Stomach (tissue), 9 donors: ENCODE measurements around the gene RPL22. TPM values are rescaled to one million over a fixed set of nuclear protein-coding genes. Genes with fewer than 3 reads are reported as not detected.

Experiments
- DNase-seq, 2 donors: peaks; one replicate each; pipeline versions ENCODE4 v3.0.0 to v3.0.0-alpha.2; 2013 to 2019
- H3K27ac ChIP-seq, 5 donors: fragments of 200-600 bp in 4 of 5; sonication (generic) in 4 of 5; one replicate each; pipeline ENCODE4 v1.5.1; 2013 to 2019; ENCODE audit warnings: mild to moderate bottlenecking in 1 of 5, moderate library complexity in 1 of 5
- H3K27me3 ChIP-seq, 3 donors: fragments of 200-600 bp; sonication (generic); one replicate each; pipeline ENCODE4 v1.5.1; 2017 to 2019; ENCODE audit warnings: mixed run types in 1 of 3
- H3K36me3 ChIP-seq, 4 donors: fragments of 200-600 bp; sonication (generic); 1 replicate in 3 of 4; 2 replicates in 1 of 4; pipeline ENCODE4 v1.5.1; 2016 to 2019
- H3K4me1 ChIP-seq, 4 donors: fragments of 200-600 bp; sonication (generic); one replicate each; pipeline ENCODE4 v1.5.1; 2016 to 2019
- H3K4me3 ChIP-seq, 4 donors: fragments of 200-600 bp; sonication (generic) in 3 of 4; one replicate each; pipeline ENCODE4 v1.5.1; 2016 to 2019; ENCODE audit warnings: mild to moderate bottlenecking in 1 of 4
- H3K9me3 ChIP-seq, 4 donors: fragments of 200-600 bp; sonication (generic); one replicate each; pipeline ENCODE4 v1.5.1; 2016 to 2019
- EP300 ChIP-seq: sonication (generic); formaldehyde crosslinking; IDR thresholded peaks from one replicate; pipeline ENCODE4 v1.6.1; 2017; ENCODE audit warnings: antibody characterized with exemption
- POLR2A ChIP-seq, 4 donors: fragments of 450-650 bp; IDR thresholded peaks; one replicate each; pipeline ENCODE4 v1.6.1; 2016; ENCODE audit warnings: antibody characterized with exemption in 4 of 4, control low read depth in 2 of 4, mild to moderate bottlenecking in 1 of 4, moderate library complexity in 1 of 4
- POLR2AphosphoS5 ChIP-seq, 3 donors: sonication (generic); formaldehyde crosslinking; IDR thresholded peaks; one replicate each; pipeline ENCODE4 v1.6.1; 2016; ENCODE audit warnings: antibody characterized with exemption in 3 of 3
- WGBS, 5 donors: extraction: QIAGEN DNeasy Blood & Tissue Kit in 3 of 5; methylation state at CpG; one replicate each; pipeline versions ENCODE4 v1.1.5 to v1.1.7; 2013 to 2018; 5-methylcytosine and 5-hydroxymethylcytosine counted together
- intact Hi-C: fragments of 100-400 bp; cut with DNase I; formaldehyde crosslinking; loops from one replicate; pipeline ENCODE4 v1.15.1; 2023; ENCODE audit warnings: low total_unique reads
- polyA plus RNA-seq, 3 donors: library from polyadenylated mRNA; stranded (reverse); fragments of 200-250 nt; gene quantifications; one replicate each; pipeline ENCODE4 v1.2.3, GENCODE V29; 2013
- total RNA-seq, 5 donors: library from RNA; depleted of rRNA; stranded (reverse); fragments of >200 nt; gene quantifications; one replicate each; pipeline versions ENCODE4 v1.1.0 to v1.2.3, GENCODE V29; 2014 to 2016
- TF ChIP-seq, protein P1 (sequence below), 7 experiments: fragments of 450-650 bp in 4 of 7; fragments of 200-600 bp in 3 of 7; sonication (generic) in 3 of 7; IDR thresholded peaks; one replicate each; pipeline ENCODE4 v1.5.1; 2016 to 2019; ENCODE audit warnings: antibody characterized with exemption in 7 of 7, control low read depth in 2 of 7, mild to moderate bottlenecking in 1 of 7
- donor health status: healthy with polysubstance abuse.
- donor health status: Bipolar disorder and iron deficiency.
- donor health status: healthy.

RPL22 gene
- total and polyA plus RNA-seq, 8 donors = 103 to 718 (median 239) TPM

DNA sequence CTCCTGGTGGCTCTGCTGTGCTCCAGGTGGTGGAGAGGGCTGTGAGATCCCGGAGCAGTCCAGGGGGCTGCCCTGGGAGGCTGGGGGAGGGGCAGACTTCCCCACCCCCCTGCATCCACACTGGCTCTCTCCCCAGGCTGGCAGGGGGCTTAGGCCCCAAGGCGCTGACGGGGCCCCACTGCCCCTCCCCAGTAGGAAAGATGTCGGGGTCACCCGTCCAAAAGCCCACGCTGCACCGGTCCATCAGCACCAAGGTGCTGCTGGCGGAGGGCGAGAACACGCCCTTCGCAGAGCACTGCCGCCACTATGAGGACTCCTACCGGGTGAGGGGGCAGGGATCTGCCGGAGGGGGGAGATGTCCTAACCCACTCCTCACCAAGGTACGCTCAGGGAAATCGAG lies 12.3 kb upstream of the RPL22 start:
- Histone ChIP-seq H3K4me1 (peaks cover 17 to 32% (median 27%) of the 10 kb centered on the region in 4 donors), H3K36me3 (peaks cover 0 to 44% (median 27%) of the 10 kb centered on the region in 4 donors), H3K4me3 (no peak overlapping the region), H3K27me3 (peaks cover 0 to 23% (median 0%) of the 10 kb centered on the region in 3 donors), H3K9me3 (no peaks in the 10 kb centered on the region), H3K27ac (no peak overlapping the region)
- 90 to 93% (median 91%) methylated on average over 15 to 16 of the region's 16 CpGs; no CpG with 5 or more reads in 1 of the 5 donors for WGBS, 5 donors
- DNase-seq = no peak
- intact Hi-C loops = no loop called here
- TF ChIP-seq POLR2A (IDR thresholded peaks at IDR 0.05) (no peak), POLR2AphosphoS5 (IDR thresholded peaks at IDR 0.05) (no peak), EP300 (no peak)
- TF ChIP-seq, protein P1, sequence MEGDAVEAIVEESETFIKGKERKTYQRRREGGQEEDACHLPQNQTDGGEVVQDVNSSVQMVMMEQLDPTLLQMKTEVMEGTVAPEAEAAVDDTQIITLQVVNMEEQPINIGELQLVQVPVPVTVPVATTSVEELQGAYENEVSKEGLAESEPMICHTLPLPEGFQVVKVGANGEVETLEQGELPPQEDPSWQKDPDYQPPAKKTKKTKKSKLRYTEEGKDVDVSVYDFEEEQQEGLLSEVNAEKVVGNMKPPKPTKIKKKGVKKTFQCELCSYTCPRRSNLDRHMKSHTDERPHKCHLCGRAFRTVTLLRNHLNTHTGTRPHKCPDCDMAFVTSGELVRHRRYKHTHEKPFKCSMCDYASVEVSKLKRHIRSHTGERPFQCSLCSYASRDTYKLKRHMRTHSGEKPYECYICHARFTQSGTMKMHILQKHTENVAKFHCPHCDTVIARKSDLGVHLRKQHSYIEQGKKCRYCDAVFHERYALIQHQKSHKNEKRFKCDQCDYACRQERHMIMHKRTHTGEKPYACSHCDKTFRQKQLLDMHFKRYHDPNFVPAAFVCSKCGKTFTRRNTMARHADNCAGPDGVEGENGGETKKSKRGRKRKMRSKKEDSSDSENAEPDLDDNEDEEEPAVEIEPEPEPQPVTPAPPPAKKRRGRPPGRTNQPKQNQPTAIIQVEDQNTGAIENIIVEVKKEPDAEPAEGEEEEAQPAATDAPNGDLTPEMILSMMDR (IDR thresholded peaks at IDR 0.05) = no peak

DNA sequence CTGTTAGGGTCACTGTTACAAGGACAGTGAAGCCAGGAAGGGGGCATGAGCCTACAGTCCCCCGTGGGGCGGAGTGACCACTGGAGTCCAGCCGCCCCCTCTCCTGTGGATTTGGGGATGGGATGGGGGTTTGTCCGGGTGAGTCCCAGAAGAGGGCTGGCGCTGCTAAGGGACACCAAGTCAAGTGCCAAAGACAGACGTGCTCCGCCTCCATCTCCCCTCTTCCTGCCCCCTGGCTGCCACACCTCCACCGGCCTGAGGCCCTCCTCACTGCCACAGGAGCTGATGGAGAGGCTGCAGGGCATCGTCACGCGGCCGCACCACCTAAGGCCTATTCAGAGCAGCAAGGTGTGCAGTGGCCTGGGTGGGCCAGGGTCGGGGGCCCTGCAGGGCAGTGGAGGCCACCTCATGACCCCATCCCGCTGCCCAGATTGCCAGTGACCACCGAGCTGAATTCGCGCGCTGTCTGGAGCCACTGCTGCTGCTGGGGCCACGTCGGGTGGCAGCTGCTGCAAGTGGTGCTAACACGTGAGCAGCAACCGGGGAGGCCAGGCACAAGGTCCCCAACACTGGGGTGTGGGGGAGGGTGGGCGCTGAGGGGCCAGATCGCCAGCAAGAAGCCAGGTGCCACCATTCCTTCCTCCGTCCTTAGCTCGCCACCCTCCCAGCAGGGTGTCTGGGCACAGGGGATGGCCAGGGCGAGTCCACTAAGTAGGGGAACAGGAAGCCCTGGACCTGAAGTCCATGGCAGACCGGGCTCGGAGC lies 11.4 kb upstream of the RPL22 start:
- no peak for DNase-seq
- Histone ChIP-seq H3K4me1 (peaks cover 24 to 41% (median 36%) of the 10 kb centered on the region in 4 donors), H3K9me3 (no peaks in the 10 kb centered on the region), H3K36me3 (peaks cover 0 to 34% (median 24%) of the 10 kb centered on the region in 4 donors), H3K27ac (no peak overlapping the region), H3K4me3 (no peak overlapping the region), H3K27me3 (peaks cover 0 to 32% (median 0%) of the 10 kb centered on the region in 3 donors)
- intact Hi-C loops = no loop called here
- TF ChIP-seq EP300 (no peak), POLR2A (IDR thresholded peaks at IDR 0.05) (no peak), POLR2AphosphoS5 (IDR thresholded peaks at IDR 0.05) (no peak)
- TF ChIP-seq, protein P1 (IDR thresholded peaks at IDR 0.05) = no peak
- WGBS, 5 donors = 92 to 96% (median 95%) methylated on average over 10 to 29 of the region's 29 CpGs

DNA sequence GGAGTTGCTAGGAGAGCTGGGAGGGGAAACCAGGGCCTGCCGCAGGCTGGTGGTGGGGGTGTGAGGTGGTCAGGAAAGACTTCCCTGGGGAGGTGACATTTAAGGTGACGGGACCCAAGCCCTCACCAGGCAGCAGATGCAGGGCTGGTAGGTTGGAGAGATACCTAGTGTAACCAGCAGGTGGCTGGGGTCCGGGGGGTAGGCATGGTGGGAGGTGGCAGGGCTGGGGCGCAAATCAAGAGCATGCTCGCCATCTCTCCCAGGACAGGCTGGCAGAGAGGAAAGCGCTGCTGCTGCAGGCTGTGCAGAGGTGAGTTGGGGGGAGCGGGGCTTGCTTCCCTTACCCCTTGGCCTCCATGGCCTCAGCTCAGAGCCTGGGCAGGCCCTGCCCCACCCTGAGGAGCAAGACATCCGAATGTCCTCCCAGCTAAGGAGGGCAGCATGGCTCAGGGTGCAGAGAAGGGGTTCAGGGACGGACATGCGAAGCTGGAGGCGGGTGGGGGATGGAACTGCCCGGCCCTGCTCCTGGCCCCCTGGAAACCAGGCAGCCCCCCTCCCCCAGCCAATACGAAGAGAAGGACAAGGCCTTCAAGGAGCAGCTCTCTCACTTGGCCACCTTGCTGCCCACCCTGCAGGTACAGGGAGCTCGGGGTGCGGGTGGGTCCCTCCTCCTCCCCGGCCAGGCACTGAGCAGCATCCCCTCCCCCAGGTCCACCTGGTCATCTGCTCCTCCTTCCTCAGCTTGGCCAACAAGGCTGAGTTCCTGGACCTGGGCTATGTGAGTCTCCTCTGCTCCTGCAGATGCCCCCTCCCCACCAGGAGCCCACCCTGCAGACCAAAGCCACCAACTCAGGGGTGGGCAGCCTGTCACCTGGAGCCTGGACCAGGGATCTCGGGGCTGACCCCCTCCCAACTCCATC lies 10.5 kb upstream of the RPL22 start:
- WGBS, 5 donors = 87 to 93% (median 89%) methylated on average over 13 to 17 of the region's 17 CpGs
- Histone ChIP-seq H3K27ac (no peak overlapping the region), H3K9me3 (no peaks in the 10 kb centered on the region), H3K36me3 (peaks cover 0 to 29% (median 23%) of the 10 kb centered on the region in 4 donors), H3K27me3 (peaks cover 0 to 41% (median 0%) of the 10 kb centered on the region in 3 donors), H3K4me1 (peaks cover 33 to 50% (median 45%) of the 10 kb centered on the region in 4 donors), H3K4me3 (peak overlapping the region in 3 of 4 donors; percentile 39 to 63 (median 52))
- peak in 1 of 2 donors; percentile 24 for DNase-seq
- TF ChIP-seq POLR2AphosphoS5 (IDR thresholded peaks at IDR 0.05) = no peak
- TF ChIP-seq POLR2A (IDR thresholded peaks at IDR 0.05) = no peak
- TF ChIP-seq, protein P1 (IDR thresholded peaks at IDR 0.05) = no peak
- TF ChIP-seq EP300 = no peak
- intact Hi-C loops = loop anchor here (10.0 kb wide), 1 partner anchor 215 kb away; the partner anchor contains the start of gene NPHP4
